ENCODE results near the gene DAZAP1. TPM values are rescaled to one million over a fixed set of nuclear protein-coding genes. Genes with fewer than 3 reads are reported as not detected.

Gene DAZAP1
- total RNA-seq = 54.4 and 61.7 TPM in 2 replicates

DNA sequence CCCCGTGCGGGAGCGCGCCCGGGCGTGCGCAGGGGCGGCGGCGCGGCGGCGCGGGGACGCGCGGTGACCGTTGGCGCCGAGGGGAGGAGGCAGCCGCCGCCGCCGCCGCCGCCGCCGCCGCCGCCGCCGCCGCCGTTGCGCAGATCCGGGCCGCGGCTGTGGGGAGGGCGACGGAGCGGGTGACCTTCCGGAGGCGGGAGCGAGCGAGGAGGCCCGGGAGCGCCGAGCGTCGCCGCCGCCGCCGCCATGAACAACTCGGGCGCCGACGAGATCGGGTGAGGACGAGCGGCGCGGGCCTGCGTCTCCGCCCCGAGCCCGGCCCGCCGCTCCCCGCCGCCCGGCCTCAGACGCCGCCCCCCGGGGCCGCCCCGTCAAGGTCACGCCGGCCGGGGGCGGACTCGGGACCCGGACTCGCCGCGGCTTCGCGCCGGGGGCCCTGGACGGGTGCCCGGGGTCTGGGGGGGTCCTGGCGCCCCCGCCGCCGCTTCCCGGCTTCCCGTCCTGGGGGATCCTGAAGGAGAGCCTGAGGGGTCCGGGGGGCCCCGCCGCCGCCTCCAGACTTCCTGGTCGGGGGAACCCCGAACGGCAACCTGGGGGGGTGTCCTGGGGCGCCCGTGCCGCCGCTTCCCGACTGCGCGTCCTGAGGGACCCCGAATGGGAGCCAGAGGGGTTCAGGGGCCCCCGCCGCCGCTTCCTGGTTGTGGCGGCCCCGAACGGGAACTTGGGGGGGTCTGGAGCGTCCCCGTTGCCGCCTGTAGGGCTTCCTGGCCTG is at the start of gene DAZAP1:
DAZAP1 (plus strand) TSS at position 59 of the 772 bp plus-strand sequence; CDS start at position 247, 188 bp downstream.
- DNase-seq (ENCODE audit: low read depth) = no peak
- peak within 1 kb of the TSS; percentile 80 for H3K4me3 ChIP-seq (ENCODE audit: low read depth, low read length)

DNA sequence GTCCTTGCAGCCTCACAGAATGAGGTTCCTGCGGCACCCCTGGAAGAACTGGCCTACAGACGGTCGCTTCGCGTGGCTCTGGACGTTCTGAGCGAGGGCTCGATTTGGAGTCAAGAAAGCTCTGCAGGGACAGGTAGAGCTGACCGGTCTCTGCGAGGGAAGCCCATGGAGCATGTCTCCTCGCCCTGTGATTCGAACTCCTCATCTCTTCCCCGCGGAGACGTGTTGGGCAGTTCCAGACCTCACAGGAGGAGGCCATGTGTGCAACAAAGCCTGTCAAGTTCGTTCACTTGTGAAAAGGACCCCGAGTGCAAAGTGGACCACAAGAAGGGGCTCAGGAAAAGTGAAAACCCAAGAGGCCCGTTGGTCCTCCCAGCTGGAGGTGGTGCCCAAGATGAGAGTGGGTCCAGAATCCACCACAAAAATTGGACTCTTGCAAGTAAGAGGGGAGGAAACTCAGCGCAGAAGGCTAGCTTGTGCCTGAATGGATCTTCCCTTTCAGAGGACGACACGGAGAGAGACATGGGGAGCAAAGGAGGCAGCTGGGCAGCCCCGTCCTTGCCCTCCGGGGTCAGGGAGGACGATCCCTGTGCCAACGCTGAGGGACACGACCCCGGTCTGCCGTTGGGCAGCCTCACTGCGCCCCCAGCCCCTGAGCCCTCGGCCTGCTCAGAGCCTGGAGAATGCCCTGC is 47.1 kb upstream of the DAZAP1 start:
- TF ChIP-seq, protein P1, sequence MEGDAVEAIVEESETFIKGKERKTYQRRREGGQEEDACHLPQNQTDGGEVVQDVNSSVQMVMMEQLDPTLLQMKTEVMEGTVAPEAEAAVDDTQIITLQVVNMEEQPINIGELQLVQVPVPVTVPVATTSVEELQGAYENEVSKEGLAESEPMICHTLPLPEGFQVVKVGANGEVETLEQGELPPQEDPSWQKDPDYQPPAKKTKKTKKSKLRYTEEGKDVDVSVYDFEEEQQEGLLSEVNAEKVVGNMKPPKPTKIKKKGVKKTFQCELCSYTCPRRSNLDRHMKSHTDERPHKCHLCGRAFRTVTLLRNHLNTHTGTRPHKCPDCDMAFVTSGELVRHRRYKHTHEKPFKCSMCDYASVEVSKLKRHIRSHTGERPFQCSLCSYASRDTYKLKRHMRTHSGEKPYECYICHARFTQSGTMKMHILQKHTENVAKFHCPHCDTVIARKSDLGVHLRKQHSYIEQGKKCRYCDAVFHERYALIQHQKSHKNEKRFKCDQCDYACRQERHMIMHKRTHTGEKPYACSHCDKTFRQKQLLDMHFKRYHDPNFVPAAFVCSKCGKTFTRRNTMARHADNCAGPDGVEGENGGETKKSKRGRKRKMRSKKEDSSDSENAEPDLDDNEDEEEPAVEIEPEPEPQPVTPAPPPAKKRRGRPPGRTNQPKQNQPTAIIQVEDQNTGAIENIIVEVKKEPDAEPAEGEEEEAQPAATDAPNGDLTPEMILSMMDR (IDR thresholded peaks at IDR 0.05; ENCODE audit: insufficient read depth, low read depth, low read length) = no peak
- peak; percentile 11 for DNase-seq (ENCODE audit: low read depth)
- H3K4me3 ChIP-seq (ENCODE audit: low read depth, low read length) = no peak overlapping the region

More for the DNA sequence above, at the start of gene DAZAP1:
- TF ChIP-seq, protein P1 (IDR thresholded peaks at IDR 0.05; ENCODE audit: insufficient read depth, low read depth, low read length) = no peak

DNA sequence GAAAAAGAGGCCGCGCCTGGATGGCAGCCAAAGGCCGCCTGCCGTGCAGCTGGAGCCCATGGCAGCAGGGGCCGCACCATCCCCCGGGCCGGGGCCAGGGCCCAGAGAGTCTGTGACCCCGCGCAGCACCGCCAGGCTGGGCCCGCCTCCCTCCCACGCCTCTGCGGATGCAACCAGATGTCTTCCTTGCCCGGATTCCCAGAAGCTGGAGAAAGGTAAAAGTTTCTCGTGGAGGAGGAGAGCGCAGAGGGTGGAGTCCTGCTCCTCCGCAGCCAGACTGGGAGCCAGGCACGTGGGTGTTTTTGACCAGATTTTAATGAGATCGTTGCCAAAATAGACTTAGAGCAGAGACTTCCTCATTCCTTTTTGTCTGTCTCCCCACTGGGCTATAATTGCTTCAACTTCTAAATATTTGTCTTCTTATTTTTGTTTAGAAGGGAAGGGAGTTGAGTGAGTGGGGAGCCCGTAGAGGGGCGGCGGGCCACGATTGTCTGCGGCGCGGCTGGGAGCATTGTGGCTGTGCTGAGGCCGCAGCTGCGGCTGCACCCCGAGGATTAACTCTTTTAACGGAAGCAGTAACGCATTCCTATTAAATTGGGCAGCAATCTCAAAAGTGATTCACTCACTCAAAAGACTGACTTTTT is 46.4 kb upstream of the DAZAP1 start:
- peak; percentile 91 for DNase-seq (ENCODE audit: low read depth)
- peak overlapping the region; percentile 42 for H3K4me3 ChIP-seq (ENCODE audit: low read depth, low read length)
- TF ChIP-seq, protein P1 (IDR thresholded peaks at IDR 0.05; ENCODE audit: insufficient read depth, low read depth, low read length) = no peak

DNA sequence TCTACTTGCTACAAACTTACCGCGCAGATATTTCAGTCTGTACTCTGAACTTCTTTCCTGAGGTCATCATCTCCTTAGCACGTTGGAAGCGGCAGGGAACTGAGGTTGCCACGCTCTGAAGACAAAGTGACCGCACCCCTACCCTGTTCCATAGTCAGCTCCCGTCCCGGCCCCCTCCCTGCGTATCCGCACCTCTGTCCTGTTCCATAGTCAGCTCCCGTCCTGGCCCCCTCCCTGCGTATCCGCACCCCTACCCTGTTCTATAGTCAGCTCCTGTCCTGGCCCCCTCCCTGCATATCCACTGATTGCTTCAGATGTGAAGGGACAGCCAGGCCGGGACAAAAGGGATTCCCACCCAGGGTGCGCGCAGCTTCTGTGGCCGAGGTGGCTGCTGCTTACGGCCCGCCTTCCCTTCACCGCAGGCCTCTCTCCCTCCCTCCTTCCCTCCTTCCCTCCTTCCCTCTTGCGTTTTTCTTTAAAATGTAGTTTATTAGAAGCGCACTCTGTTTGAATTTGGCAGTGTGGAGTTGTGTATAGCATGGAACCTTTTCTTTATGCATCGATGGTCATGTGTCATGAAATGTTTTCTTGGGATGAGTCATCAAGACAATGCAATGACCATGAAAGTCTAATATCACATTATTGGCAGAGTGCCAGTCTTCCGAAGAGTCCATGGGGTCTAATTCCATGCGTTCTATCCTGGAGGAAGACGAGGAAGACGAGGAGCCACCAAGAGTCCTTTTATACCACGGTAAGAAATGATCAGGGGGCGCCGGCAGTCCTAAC is 45.6 kb upstream of the DAZAP1 start:
- H3K4me3 ChIP-seq (ENCODE audit: low read depth, low read length) = peak overlapping the region; percentile 42
- TF ChIP-seq, protein P1 (IDR thresholded peaks at IDR 0.05; ENCODE audit: insufficient read depth, low read depth, low read length) = no peak
- peak; percentile 59 for DNase-seq (ENCODE audit: low read depth)

DNA sequence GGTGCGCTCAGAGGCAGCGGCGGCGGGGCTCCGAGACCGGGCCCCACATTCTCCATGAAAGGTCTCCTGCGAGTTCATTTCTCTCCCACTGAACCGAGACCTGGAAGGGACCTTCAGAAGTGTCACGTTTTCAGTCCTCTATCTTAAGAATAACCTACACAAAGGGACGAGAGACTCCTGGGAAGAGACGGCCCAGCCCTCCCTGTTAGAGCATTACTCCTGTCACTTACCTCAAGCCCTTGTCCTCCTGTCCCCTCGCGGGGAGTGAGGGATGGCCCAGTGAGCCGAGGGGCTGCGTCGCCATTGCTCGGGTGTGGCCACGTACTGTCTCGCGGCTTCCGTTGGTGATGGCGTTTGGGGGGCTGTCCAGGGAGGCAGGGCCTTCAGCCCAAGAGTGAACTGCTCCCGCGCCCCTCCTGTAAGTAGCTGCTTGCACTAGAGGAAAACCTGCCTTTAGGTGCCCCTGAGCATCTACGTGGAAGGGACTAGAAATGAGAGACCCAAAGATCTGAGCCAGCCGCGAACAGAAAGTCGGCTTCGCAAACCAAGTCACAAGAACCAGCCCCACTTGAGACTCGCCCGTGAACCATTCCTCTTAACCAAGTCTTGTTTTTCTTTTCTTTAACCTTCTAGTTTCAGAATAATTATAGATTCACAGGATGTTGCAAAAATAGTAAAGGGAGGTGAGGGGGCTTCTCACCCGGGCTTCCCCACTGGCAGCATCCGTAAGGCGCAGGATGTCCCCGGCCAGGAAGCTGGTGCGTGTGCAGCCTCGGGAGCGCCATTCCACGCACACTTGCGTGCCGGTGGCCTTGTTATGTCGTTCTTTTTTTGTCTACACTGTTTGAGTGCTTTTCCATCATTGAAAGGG is 44.8 kb upstream of the DAZAP1 start:
- no peak overlapping the region for H3K4me3 ChIP-seq (ENCODE audit: low read depth, low read length)
- DNase-seq (ENCODE audit: low read depth) = no peak
- TF ChIP-seq, protein P1 (IDR thresholded peaks at IDR 0.05; ENCODE audit: insufficient read depth, low read depth, low read length) = no peak
